Stimulated activated CD4-positive, alpha-beta T cell treated with anti-CD3 and anti-CD28 coated beads, Interleukin-1b, Interleukin-23, amount 100 ng/mL, for 24 hours (primary cell): ENCODE results near the gene WFIKKN1.

Source experiments
- DNase-seq, 4 experiments: peaks; one replicate each; pipeline ENCODE4 v3.0.0-alpha.2; 2020; ENCODE audit warnings: low read depth in 4 of 4, low spot score in 1 of 4

The WFIKKN1 gene

GRCh38 chr16:672371-672770, 41.6 kb downstream of the WFIKKN1 start:
- DNase-seq = no peak

GRCh38 chr16:672851-673250, 42.1 kb downstream of the WFIKKN1 start:
- no peak for DNase-seq

- DNase-seq = no peak
Observed at GRCh38 chr16:673399-673991, 42.7 kb downstream of the WFIKKN1 start.

GRCh38 chr16:674214-674881, 43.6 kb downstream of the WFIKKN1 start:
- DNase-seq = no peak

- DNase-seq = no peak
Observed at GRCh38 chr16:674968-675883, 44.4 kb downstream of the WFIKKN1 start, which contains the start of gene RHBDL1. RHBDL1 (plus strand) TSS chr16:675671; CDS start chr16:675791, 120 bp downstream.

DNA sequence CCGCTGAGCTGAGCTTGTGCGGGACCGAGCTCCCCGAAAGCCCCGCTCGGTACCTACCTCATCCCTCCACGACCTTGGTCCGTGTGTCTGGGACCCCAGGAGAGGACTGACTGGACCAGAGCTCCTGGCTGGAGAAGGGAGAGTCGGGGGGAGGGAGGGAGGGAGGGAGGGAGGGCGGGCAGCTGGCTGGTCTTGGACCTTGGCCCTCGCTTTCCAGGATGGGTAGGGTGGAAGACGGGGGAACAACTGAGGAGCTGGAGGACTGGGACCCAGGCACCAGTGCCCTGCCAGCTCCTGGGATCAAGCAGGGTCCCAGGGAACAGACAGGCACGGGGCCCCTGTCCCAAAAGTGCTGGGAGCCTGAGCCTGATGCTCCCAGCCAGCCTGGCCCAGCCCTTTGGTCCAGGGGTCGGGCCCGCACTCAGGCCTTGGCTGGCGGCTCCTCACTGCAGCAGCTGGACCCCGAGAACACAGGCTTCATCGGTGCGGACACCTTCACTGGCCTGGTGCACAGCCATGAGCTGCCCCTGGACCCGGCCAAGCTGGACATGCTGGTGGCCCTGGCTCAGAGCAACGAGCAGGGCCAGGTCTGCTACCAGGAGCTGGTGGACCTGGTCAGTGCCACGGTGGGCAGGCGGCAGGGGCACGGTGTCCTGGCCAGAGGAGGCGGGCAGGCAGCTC, 45.2 kb downstream of the WFIKKN1 start:
- DNase-seq = no peak

GRCh38 chr16:676565-676902, 45.7 kb downstream of the WFIKKN1 start:
- no peak for DNase-seq

- no peak for DNase-seq
Observed at GRCh38 chr16:676913-677312, 46.1 kb downstream of the WFIKKN1 start.

- no peak for DNase-seq
Observed at GRCh38 chr16:677316-678190, 46.8 kb downstream of the WFIKKN1 start.

GRCh38 chr16:678209-678857, 47.5 kb downstream of the WFIKKN1 start:
- DNase-seq = no peak

- no peak for DNase-seq
Observed at GRCh38 chr16:678858-679813, 48.4 kb downstream of the WFIKKN1 start.

- peak; percentile 66 to 88 (median 84) for DNase-seq
Observed at GRCh38 chr16:679814-680624, 49.2 kb downstream of the WFIKKN1 start, which contains the start of gene STUB1. STUB1 (plus strand) TSS chr16:680410; CDS start chr16:680526, 116 bp downstream.

- no peak for DNase-seq
Observed at GRCh38 chr16:680625-680945, 49.8 kb downstream of the WFIKKN1 start.

DNA sequence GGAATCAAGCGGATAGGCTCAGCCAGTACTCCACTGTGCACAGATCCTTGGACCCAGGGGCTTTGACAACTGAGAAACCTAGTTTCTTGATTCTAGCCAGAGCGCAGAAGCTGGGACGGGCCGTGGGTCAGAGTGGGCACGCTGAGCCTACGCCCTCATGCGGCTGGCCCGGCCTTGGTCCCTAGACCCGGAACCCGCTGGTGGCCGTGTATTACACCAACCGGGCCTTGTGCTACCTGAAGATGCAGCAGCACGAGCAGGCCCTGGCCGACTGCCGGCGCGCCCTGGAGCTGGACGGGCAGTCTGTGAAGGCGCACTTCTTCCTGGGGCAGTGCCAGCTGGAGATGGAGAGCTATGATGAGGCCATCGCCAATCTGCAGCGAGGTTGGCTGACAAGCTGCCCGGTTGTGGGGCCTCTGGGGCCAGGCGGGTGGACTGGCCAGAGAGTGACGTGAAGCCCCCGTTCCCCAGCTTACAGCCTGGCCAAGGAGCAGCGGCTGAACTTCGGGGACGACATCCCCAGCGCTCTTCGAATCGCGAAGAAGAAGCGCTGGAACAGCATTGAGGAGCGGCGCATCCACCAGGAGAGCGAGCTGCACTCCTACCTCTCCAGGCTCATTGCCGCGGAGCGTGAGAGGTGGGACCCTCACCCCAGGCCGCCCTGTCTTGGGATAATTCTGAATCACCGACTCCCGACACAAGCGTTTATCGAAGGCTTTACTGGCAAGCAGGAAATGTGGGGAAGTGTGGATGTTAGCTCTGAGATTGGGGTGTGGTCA, 50.4 kb downstream of the WFIKKN1 start:
- DNase-seq = no peak

DNA sequence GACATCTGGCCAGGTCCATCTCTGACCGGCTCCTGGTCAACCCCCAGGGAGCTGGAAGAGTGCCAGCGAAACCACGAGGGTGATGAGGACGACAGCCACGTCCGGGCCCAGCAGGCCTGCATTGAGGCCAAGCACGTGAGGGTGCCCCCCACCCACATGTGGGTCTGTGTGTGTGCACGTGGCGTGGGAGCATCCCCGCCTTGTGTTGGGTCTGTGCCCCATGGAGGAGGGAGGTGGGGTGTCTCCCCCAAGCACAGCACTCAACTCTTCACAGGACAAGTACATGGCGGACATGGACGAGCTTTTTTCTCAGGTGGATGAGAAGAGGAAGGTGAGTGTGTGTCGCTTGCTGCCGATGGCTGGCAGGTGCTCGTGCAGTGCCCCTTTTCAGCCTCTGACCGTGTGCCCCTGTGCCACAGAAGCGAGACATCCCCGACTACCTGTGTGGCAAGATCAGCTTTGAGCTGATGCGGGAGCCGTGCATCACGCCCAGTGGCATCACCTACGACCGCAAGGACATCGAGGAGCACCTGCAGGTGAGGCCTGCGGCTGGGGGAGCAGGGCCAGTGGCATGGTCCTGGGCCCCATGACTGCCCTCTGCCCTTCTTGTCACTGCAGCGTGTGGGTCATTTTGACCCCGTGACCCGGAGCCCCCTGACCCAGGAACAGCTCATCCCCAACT, 51.1 kb downstream of the WFIKKN1 start:
- no peak for DNase-seq

GRCh38 chr16:682493-683395, 52.0 kb downstream of the WFIKKN1 start:
- DNase-seq = no peak
